Endothelial cell (in vitro differentiated cells): ENCODE measurements around the gene CES3. TPM values are rescaled to one million over a fixed set of nuclear protein-coding genes. Genes with fewer than 3 reads are reported as not detected.
"Not testable (repeated sequence)": the region's sequence is repeated elsewhere in the genome, so short reads cannot be mapped to it uniquely, and the experiment has no call there.

Experiments
- DNase-seq: peaks from one replicate; pipeline ENCODE4 v3.0.0; 2021; ENCODE audit warnings: low spot score
- H3K27ac Mint-ChIP-seq: one replicate; pipeline ENCODE4 v1.8.0; 2021; ENCODE audit warnings: mixed read lengths, inconsistent platforms; ENCODE audit not compliant: unreplicated experiment
- H3K27me3 Mint-ChIP-seq: one replicate; pipeline ENCODE4 v1.8.0; 2021; ENCODE audit warnings: mild to moderate bottlenecking, moderate library complexity, mixed read lengths, inconsistent platforms; ENCODE audit not compliant: unreplicated experiment
- H3K36me3 Mint-ChIP-seq: one replicate; pipeline ENCODE4 v1.8.0; 2021; ENCODE audit warnings: mild to moderate bottlenecking, low read depth, mixed read lengths, inconsistent platforms; ENCODE audit not compliant: unreplicated experiment
- H3K4me1 Mint-ChIP-seq: one replicate; pipeline ENCODE4 v1.8.0; 2021; ENCODE audit warnings: mild to moderate bottlenecking, mixed read lengths, inconsistent platforms; ENCODE audit not compliant: unreplicated experiment
- H3K4me3 Mint-ChIP-seq: one replicate; pipeline ENCODE4 v1.8.0; 2021; ENCODE audit warnings: mild to moderate bottlenecking, mixed read lengths, inconsistent platforms; ENCODE audit not compliant: unreplicated experiment
- H3K9me3 Mint-ChIP-seq: one replicate; pipeline ENCODE4 v1.8.0; 2021; ENCODE audit warnings: mixed read lengths, inconsistent platforms; ENCODE audit not compliant: unreplicated experiment
- total RNA-seq: library from RNA; stranded (reverse); fragmentation: NEBNext Ultra II Directional; extraction: Animal tissue kit (Norgen Biotek cat#: 25700); gene quantifications from one replicate; pipeline ENCODE4 v1.2.1, GENCODE V29; 2021; ENCODE audit not compliant: unreplicated experiment
- TF ChIP-seq, protein P1 (sequence below): fragments of 200-600 bp; sonication (generic); IDR thresholded peaks from one replicate; pipeline ENCODE4 v1.5.0; 2021; ENCODE audit warnings: antibody characterized with exemption; ENCODE audit not compliant: unreplicated experiment

CES3 gene
- total RNA-seq, 1 donor from 2014 or later = 2.5 TPM

- no peaks in the 10 kb centered on the region for H3K27me3 Mint-ChIP-seq
- no peak overlapping the region for H3K27ac Mint-ChIP-seq
- no peak for DNase-seq
- TF ChIP-seq, protein P1, sequence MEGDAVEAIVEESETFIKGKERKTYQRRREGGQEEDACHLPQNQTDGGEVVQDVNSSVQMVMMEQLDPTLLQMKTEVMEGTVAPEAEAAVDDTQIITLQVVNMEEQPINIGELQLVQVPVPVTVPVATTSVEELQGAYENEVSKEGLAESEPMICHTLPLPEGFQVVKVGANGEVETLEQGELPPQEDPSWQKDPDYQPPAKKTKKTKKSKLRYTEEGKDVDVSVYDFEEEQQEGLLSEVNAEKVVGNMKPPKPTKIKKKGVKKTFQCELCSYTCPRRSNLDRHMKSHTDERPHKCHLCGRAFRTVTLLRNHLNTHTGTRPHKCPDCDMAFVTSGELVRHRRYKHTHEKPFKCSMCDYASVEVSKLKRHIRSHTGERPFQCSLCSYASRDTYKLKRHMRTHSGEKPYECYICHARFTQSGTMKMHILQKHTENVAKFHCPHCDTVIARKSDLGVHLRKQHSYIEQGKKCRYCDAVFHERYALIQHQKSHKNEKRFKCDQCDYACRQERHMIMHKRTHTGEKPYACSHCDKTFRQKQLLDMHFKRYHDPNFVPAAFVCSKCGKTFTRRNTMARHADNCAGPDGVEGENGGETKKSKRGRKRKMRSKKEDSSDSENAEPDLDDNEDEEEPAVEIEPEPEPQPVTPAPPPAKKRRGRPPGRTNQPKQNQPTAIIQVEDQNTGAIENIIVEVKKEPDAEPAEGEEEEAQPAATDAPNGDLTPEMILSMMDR = no peak
- no peak overlapping the region for H3K4me3 Mint-ChIP-seq
- H3K9me3 Mint-ChIP-seq = no peaks in the 10 kb centered on the region
- H3K36me3 Mint-ChIP-seq = no peaks in the 10 kb centered on the region
- no peaks in the 10 kb centered on the region for H3K4me1 Mint-ChIP-seq
Measured at GRCh38 chr16:66953462-66954096, 7.5 kb upstream of the CES3 start.

DNA sequence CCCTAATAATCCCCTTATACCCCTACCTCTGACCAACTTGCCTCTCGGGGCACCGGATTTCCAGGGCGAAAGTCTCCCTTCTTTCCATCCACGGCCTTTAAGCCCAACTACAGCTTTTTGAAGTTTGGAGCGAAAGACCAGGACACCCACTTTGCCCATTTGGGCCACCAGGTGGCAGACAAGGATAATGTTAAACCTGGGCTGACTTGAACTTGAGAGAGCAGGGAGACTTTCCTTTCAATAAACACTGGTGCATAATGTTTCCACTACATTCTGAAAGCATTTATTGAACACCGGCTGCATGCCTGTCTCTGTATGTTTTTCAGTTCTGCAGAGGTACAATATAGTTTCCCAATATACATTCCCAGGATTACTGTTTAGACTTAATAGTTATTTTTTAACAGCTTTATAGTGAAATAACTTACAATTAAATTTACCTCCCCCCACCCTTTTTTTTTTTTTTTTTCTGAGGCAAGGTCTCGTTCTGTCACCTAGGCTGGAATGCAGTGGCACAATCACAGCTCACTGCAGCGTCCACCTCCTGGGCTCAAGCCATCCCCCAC, 6.9 kb upstream of the CES3 start:
- TF ChIP-seq, protein P1 = peak; percentile 86
- Mint-ChIP-seq H3K9me3 (no peaks in the 10 kb centered on the region), H3K4me1 (no peaks in the 10 kb centered on the region), H3K4me3 (no peak overlapping the region), H3K27ac (no peak overlapping the region), H3K27me3 (no peaks in the 10 kb centered on the region), H3K36me3 (no peaks in the 10 kb centered on the region)
- peak; percentile 79 for DNase-seq

- H3K9me3 Mint-ChIP-seq, H3K27me3 Mint-ChIP-seq, H3K27ac Mint-ChIP-seq, H3K4me3 Mint-ChIP-seq, H3K36me3 Mint-ChIP-seq, DNase-seq, H3K4me1 Mint-ChIP-seq: not testable (repeated sequence)
Measured at GRCh38 chr16:66955363-66956153, 5.5 kb upstream of the CES3 start.

GRCh38 chr16:66956154-66956457, 5.0 kb upstream of the CES3 start:
- not testable (repeated sequence) for H3K9me3 Mint-ChIP-seq, H3K36me3 Mint-ChIP-seq, H3K4me3 Mint-ChIP-seq, DNase-seq, H3K4me1 Mint-ChIP-seq, H3K27me3 Mint-ChIP-seq, H3K27ac Mint-ChIP-seq

GRCh38 chr16:66958857-66959703, 2.0 kb upstream of the CES3 start:
- H3K4me1 Mint-ChIP-seq = peaks cover 10% of the 10 kb centered on the region
- peak overlapping the region; percentile 27 for H3K4me3 Mint-ChIP-seq
- H3K9me3 Mint-ChIP-seq = no peaks in the 10 kb centered on the region
- peaks cover 11% of the 10 kb centered on the region for H3K27me3 Mint-ChIP-seq
- no peaks in the 10 kb centered on the region for H3K36me3 Mint-ChIP-seq
- H3K27ac Mint-ChIP-seq = no peak overlapping the region
- TF ChIP-seq, protein P1 = no peak
- no peak for DNase-seq
